Calu3 (cell line): ENCODE measurements around the gene MAN1B1. TPM values are rescaled to one million over a fixed set of nuclear protein-coding genes. Genes with fewer than 3 reads are reported as not detected.
A peak's percentile ranks its signal among the peaks of the same experiment; 100 is the strongest.

Experiments
- BruUV-seq: library from RNA; stranded (reverse); fragments of 400-500 nt; replicated peaks from 2 replicates; lab custom pipeline; 2021; lab: Mats Ljungman, UMichigan
- CTCF ChIA-PET: fragments of 300-600 bp; sonication (Branson Sonifier 250); formaldehyde crosslinking; loops from one replicate; lab custom pipeline; 2022; ENCODE audit warnings: antibody characterized with exemption; lab: Charles Lee
- DNase-seq: peaks from one replicate; pipeline ENCODE4 v3.0.0; 2022
- H3K27ac Mint-ChIP-seq: one replicate; pipeline ENCODE4 v1.8.0; 2022; ENCODE audit warnings: mixed read lengths; ENCODE audit not compliant: unreplicated experiment
- H3K27me3 Mint-ChIP-seq: one replicate; pipeline ENCODE4 v1.8.0; 2022; ENCODE audit warnings: mixed read lengths; ENCODE audit not compliant: unreplicated experiment
- H3K36me3 Mint-ChIP-seq: one replicate; pipeline ENCODE4 v1.8.0; 2022; ENCODE audit warnings: mild to moderate bottlenecking, moderate library complexity, mixed read lengths; ENCODE audit not compliant: insufficient read depth, unreplicated experiment
- H3K4me1 Mint-ChIP-seq: one replicate; pipeline ENCODE4 v1.8.0; 2022; ENCODE audit warnings: mild to moderate bottlenecking, low read depth, mixed read lengths; ENCODE audit not compliant: unreplicated experiment
- H3K4me3 Mint-ChIP-seq: one replicate; pipeline ENCODE4 v1.8.0; 2022; ENCODE audit warnings: mild to moderate bottlenecking, low read depth, moderate library complexity, mixed read lengths; ENCODE audit not compliant: unreplicated experiment
- H3K9me3 Mint-ChIP-seq: one replicate; pipeline ENCODE4 v1.8.0; 2022; ENCODE audit warnings: low read depth, mixed read lengths; ENCODE audit not compliant: unreplicated experiment
- intact Hi-C: fragments of 100-400 bp; cut with micrococcal nuclease; formaldehyde crosslinking; loops from one replicate; pipeline ENCODE4 v1.10.0; 2022; ENCODE audit not compliant: unreplicated experiment
- total RNA-seq: library from RNA; stranded (reverse); gene quantifications from 2 replicates; pipeline ENCODE4 v1.2.3, GENCODE V29; 2022
- TF ChIP-seq, protein P1 (sequence below): fragments of 200-600 bp; IDR thresholded peaks from one replicate; pipeline ENCODE4 v1.8.0; 2022; ENCODE audit warnings: antibody characterized with exemption; ENCODE audit not compliant: unreplicated experiment

Gene MAN1B1
- total RNA-seq, 1 experiment from 2014 or later: 61.4 TPM

DNA sequence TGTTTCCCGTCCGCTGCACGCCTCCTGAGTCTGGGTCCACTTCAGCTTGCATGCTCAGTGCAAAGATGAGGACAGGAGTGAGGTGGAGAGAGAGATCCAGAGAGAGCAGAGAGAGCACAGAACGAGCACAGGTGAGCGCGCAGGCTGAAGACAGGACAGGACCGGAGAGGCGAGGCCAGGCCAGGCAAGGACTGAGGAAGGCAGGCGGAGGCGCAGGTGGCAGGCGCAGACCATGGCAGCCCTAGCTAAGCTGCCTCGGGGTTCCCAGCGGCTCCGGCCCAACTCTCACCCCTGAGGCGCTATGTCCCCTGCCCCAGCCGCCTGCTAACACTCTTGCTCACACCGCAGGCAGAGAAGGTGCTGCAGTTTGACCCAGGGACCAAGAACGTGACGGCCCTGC, 61.9 kb downstream of the MAN1B1 start:
- Mint-ChIP-seq H3K36me3 (peaks cover 6% of the 10 kb centered on the region), H3K4me1 (no peaks in the 10 kb centered on the region), H3K27ac (no peak overlapping the region), H3K9me3 (peaks cover 2% of the 10 kb centered on the region), H3K4me3 (no peak overlapping the region), H3K27me3 (peaks cover 40% of the 10 kb centered on the region)
- TF ChIP-seq, protein P1, sequence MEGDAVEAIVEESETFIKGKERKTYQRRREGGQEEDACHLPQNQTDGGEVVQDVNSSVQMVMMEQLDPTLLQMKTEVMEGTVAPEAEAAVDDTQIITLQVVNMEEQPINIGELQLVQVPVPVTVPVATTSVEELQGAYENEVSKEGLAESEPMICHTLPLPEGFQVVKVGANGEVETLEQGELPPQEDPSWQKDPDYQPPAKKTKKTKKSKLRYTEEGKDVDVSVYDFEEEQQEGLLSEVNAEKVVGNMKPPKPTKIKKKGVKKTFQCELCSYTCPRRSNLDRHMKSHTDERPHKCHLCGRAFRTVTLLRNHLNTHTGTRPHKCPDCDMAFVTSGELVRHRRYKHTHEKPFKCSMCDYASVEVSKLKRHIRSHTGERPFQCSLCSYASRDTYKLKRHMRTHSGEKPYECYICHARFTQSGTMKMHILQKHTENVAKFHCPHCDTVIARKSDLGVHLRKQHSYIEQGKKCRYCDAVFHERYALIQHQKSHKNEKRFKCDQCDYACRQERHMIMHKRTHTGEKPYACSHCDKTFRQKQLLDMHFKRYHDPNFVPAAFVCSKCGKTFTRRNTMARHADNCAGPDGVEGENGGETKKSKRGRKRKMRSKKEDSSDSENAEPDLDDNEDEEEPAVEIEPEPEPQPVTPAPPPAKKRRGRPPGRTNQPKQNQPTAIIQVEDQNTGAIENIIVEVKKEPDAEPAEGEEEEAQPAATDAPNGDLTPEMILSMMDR: no peak
- no TSS peak for BruUV-seq
- CTCF ChIA-PET: no interaction called here
- DNase-seq: no peak
- intact Hi-C loops: no loop called here

DNA sequence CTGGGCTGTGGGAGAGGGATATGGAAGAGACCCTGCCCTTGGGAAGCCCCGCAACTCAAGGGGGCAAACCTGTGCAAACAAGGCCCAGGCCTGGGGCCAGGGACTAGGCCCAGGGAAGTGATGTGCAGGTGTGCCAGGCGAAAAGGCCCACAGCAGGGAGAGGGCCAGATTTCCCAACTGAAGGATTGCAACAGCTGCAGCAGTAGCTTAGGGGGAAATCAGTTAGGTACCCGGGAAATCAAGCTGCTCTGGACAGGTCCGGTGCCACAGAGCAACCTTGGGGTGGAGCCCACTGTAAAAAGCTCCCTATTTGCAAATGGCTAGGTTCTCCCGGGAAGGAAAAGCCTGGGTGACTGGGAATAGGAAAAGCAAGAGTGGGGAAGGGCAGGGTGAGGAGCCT, 62.6 kb downstream of the MAN1B1 start:
- intact Hi-C loops: no loop called here
- TF ChIP-seq, protein P1: no peak
- peaks cover 33% of the 10 kb centered on the region for H3K27me3 Mint-ChIP-seq
- no peaks in the 10 kb centered on the region for H3K4me1 Mint-ChIP-seq
- no peak overlapping the region for H3K4me3 Mint-ChIP-seq
- DNase-seq: no peak
- peaks cover 2% of the 10 kb centered on the region for H3K9me3 Mint-ChIP-seq
- H3K36me3 Mint-ChIP-seq: peaks cover 6% of the 10 kb centered on the region
- no peak overlapping the region for H3K27ac Mint-ChIP-seq
- no TSS peak for BruUV-seq
- CTCF ChIA-PET: interaction anchor here (0.6 kb wide), 1 partner anchor 21 kb away, joined by 3 read pairs; no protein-coding TSS in a partner anchor

DNA sequence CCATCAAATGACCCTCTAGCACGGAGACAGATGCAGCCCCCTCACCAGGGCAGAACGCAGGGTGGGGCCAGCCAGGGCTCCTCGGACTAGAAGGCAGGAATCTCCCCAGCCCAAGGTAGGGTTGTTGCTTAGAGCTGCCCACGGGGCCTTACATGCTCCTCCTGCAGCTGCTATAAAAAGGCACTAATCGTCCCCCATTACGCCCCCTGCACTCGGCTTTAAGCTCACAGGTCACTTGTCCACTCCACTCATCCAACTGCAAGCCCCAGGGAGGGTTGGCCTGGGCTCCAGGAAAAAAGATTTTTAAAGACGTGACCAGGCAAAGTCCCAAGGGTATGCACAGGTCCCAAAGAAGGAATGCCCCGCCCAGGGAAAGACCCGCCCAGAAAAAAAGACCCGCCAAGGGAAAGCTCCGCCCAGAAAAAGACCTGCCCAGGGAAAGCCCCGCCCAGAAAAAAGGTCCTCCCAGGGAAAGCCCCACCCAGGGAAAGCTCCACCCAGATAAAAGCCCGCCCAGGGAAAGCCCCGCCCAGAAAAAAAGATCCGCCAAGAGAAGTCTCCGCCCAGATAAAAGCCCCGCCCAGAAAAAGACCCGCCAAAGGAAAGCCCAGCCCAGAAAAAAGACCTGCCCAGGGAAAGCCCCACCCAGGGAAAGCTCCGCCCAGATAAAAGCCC, 63.3 kb downstream of the MAN1B1 start:
- intact Hi-C loops: no loop called here
- TF ChIP-seq, protein P1: no peak
- H3K4me1 Mint-ChIP-seq: no peaks in the 10 kb centered on the region
- peaks cover 33% of the 10 kb centered on the region for H3K27me3 Mint-ChIP-seq
- H3K9me3 Mint-ChIP-seq: peaks cover 2% of the 10 kb centered on the region
- no peak overlapping the region for H3K27ac Mint-ChIP-seq
- no peak for DNase-seq
- CTCF ChIA-PET: interaction anchor here (0.6 to 0.8 kb wide), 2 partner anchors 21 to 126 kb away, joined by 3 to 5 read pairs; no protein-coding TSS in a partner anchor
- no TSS peak for BruUV-seq
- H3K4me3 Mint-ChIP-seq: no peak overlapping the region
- peaks cover 6% of the 10 kb centered on the region for H3K36me3 Mint-ChIP-seq

DNA sequence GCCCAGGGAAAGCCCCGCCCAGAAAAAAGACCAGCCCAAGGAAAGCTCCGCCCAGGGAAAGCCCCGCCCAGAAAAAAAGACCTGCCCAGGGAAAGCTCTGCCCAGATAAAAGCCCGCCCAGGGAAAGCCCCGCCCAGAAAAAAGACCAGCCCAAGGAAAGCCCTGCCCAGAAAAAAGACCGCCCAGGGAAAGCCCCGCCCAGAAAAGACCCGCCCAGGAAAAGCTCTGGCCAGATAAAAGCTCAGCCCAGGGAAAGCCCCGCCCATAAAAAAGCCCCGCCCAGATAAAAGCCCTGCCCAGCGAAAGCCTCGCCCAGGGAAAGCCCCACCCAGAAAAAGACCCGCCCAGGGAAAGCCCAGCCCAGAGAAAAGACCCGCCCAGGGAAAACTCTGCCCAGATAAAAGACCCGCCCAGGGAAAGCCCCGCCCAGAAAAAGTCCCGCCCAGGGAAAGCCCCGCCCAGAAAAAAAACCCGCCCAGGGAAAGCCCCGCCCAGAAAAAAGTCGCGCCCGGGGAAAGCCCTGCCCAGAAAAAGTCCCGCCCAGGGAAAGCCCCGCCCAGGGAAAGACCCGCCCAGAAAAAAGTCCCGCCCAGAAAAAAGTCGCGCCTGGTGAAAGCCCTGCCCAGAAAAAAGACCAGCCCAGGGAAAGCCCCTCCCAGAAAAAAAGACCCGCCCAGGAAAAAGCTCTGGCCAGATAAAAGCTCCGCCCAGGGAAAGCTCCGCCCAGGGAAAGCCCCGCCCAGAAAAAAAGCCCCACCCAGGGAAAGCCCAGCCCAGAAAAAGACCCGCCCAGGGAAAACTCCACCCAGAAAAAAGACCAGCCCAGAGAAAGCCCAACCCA, 64.1 kb downstream of the MAN1B1 start:
- TF ChIP-seq, protein P1: no peak
- peaks cover 31% of the 10 kb centered on the region for H3K27me3 Mint-ChIP-seq
- no TSS peak for BruUV-seq
- H3K4me3 Mint-ChIP-seq: no peak overlapping the region
- H3K4me1 Mint-ChIP-seq: no peaks in the 10 kb centered on the region
- peaks cover 6% of the 10 kb centered on the region for H3K36me3 Mint-ChIP-seq
- H3K9me3 Mint-ChIP-seq: peaks cover 2% of the 10 kb centered on the region
- CTCF ChIA-PET: interaction anchor here (0.7 to 0.8 kb wide), 4 partner anchors 24 to 125 kb away, joined by 3 to 5 read pairs (median 4); partner anchors contain the start of gene SAPCD2
- peak; percentile 44 for DNase-seq
- intact Hi-C loops: no loop called here
- H3K27ac Mint-ChIP-seq: no peak overlapping the region
